Measurements from ENCODE around the gene FAIM2.
A peak's percentile ranks its signal among the peaks of the same experiment; 100 is the strongest.
"Not testable (repeated sequence)": the region's sequence is repeated elsewhere in the genome, so short reads cannot be mapped to it uniquely, and the experiment has no call there.

The FAIM2 gene

GRCh38 chr12:49877066-49877465, 26.6 kb downstream of the FAIM2 start:
- no peak for DNase-seq

GRCh38 chr12:49876070-49876469, 27.6 kb downstream of the FAIM2 start:
- DNase-seq, result no peak

- DNase-seq, result no peak
These were observed 28.5 kb downstream of the FAIM2 start for GRCh38 chr12:49875115-49875720.

GRCh38 chr12:49874142-49874897, 29.4 kb downstream of the FAIM2 start:
- no peak for DNase-seq

GRCh38 chr12:49873361-49873934, 30.3 kb downstream of the FAIM2 start:
- DNase-seq, result no peak

GRCh38 chr12:49872781-49873181, 30.9 kb downstream of the FAIM2 start:
- no peak for DNase-seq

GRCh38 chr12:49872381-49872780, 31.3 kb downstream of the FAIM2 start:
- no peak for DNase-seq

- DNase-seq, result not testable (repeated sequence)
These were observed 31.9 kb downstream of the FAIM2 start for GRCh38 chr12:49871811-49872251.

- no peak for DNase-seq
These were observed 32.5 kb downstream of the FAIM2 start for GRCh38 chr12:49871263-49871561.

- no peak for DNase-seq
These were observed 33.0 kb downstream of the FAIM2 start for GRCh38 chr12:49870501-49871262.

GRCh38 chr12:49869816-49870500, 33.7 kb downstream of the FAIM2 start:
- no peak for DNase-seq

- DNase-seq, result peak in 1 of 2 experiments; percentile 32
These were observed 34.5 kb downstream of the FAIM2 start for GRCh38 chr12:49868952-49869815.

- DNase-seq, result no peak
These were observed 35.3 kb downstream of the FAIM2 start for GRCh38 chr12:49868449-49868848.

GRCh38 chr12:49867570-49868341, 35.9 kb downstream of the FAIM2 start:
- no peak for DNase-seq

GRCh38 chr12:49866859-49867569, 36.7 kb downstream of the FAIM2 start:
- peak; percentile 39 to 82 for DNase-seq

GRCh38 chr12:49865782-49866135, 37.9 kb downstream of the FAIM2 start:
- DNase-seq, result no peak

- DNase-seq, result no peak
These were observed 38.5 kb downstream of the FAIM2 start for GRCh38 chr12:49865109-49865781.

GRCh38 chr12:49864798-49865090, 39.0 kb downstream of the FAIM2 start:
- no peak for DNase-seq

GRCh38 chr12:49863946-49864797, 39.5 kb downstream of the FAIM2 start:
- DNase-seq, result no peak
